PFSK-1 (cell line): Measurements from ENCODE around the gene LTBP3. TPM values are rescaled to one million over a fixed set of nuclear protein-coding genes. Genes with fewer than 3 reads are reported as not detected.

ENCODE experiments used
- FOXP2 ChIP-seq: optimal IDR thresholded peaks from 2 replicates; pipeline ENCODE3; 2011; ENCODE audit warnings: borderline replicate concordance, control low read depth, inconsistent platforms; ENCODE audit not compliant: insufficient read depth; ENCODE audit errors: extremely low read length, extremely low read depth
- POLR2AphosphoS5 ChIP-seq: IDR thresholded peaks from 2 replicates; pipeline ENCODE4 v1.6.1; 2012; ENCODE audit warnings: low read depth, mild to moderate bottlenecking, control low read depth, low read length, moderate library complexity
- SIN3A ChIP-seq: IDR thresholded peaks from 2 replicates; pipeline ENCODE4 v1.6.1; 2012; ENCODE audit warnings: mild to moderate bottlenecking, low read length, moderate library complexity, borderline replicate concordance; ENCODE audit not compliant: insufficient read depth
- TAF1 ChIP-seq: IDR thresholded peaks from 2 replicates; pipeline ENCODE4 v1.6.1; 2012; ENCODE audit warnings: low read length, control low read depth, borderline replicate concordance; ENCODE audit not compliant: insufficient read depth
- polyA plus RNA-seq: library from polyadenylated mRNA; unstranded; fragments of >200 nt; gene quantifications from one replicate; pipeline ENCODE4 v1.2.1, GENCODE V29; 2012; ENCODE audit warnings: low read depth, missing spikeins; ENCODE audit not compliant: insufficient read length
- TF ChIP-seq, protein P1 (sequence below), 2 experiments: IDR thresholded peaks; 2 replicates each; pipeline versions ENCODE4 v1.6.1 to v1.8.0; 2011 to 2012; ENCODE audit warnings: low read depth in 2 of 2, low read length in 2 of 2, control low read depth in 1 of 2, inconsistent platforms in 1 of 2, mild to moderate bottlenecking in 1 of 2, moderate library complexity in 1 of 2; ENCODE audit not compliant: insufficient read depth in 1 of 2

Gene LTBP3
- 121 TPM for polyA plus RNA-seq

DNA sequence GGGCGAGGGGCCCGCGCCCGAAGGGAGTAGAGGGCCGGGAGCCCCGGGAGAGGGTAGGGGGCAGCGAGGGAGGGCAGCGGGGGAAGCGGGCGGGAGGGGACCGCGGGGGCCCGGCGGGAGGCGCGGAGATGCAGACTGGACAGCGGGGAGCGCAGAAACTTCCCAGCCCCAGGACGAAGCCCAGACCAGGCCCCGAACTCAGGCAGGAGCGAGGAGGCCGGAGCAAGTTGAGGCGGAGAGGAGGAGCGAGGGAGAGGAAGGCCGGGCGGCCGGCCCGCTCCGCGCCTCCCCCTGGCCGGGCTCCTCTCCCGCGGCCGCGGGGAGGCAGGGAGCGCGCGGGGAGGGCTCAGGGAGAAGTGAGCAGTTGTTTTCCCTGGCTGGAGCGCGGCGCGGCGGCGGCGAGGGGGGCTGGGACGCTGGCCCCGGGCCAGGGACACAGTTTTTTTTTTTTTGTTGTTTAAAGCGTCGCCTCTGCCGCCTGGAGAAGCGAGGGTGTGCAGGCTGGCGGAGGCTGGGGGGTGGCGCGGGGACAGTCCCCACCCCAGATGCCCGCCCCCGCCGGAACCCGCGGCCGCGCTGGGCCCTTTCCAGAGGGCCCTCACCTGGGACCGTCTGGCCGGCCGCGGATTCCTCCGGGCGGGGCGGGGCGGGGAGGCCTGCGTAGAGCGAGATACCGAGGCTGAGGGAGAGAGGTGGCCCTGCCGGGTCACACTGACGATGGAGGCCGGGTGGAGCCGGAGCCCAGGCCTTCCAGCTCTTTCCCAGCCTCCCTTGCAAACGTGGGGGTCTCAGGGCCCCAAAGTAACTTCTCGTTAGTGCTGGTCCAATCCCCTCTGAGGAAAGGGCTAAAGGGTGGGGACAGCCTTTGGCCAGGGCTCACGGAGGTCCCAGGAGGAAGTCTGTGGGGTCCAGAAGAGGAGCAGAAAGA is at the start of gene LTBP3:
Gene LTBP3 (minus strand): TSS at position 358 of the 928 bp plus-strand sequence. CDS start 400 bp downstream, outside the sequence.
- TF ChIP-seq POLR2AphosphoS5 (peak; percentile 59), SIN3A (0 out of 2 replicates have a peak, but pooled peaks have one; percentile 26), TAF1 (0 out of 2 replicates have a peak, but pooled peaks have one; percentile 17), FOXP2 (peak; percentile 46)
- TF ChIP-seq, protein P1, sequence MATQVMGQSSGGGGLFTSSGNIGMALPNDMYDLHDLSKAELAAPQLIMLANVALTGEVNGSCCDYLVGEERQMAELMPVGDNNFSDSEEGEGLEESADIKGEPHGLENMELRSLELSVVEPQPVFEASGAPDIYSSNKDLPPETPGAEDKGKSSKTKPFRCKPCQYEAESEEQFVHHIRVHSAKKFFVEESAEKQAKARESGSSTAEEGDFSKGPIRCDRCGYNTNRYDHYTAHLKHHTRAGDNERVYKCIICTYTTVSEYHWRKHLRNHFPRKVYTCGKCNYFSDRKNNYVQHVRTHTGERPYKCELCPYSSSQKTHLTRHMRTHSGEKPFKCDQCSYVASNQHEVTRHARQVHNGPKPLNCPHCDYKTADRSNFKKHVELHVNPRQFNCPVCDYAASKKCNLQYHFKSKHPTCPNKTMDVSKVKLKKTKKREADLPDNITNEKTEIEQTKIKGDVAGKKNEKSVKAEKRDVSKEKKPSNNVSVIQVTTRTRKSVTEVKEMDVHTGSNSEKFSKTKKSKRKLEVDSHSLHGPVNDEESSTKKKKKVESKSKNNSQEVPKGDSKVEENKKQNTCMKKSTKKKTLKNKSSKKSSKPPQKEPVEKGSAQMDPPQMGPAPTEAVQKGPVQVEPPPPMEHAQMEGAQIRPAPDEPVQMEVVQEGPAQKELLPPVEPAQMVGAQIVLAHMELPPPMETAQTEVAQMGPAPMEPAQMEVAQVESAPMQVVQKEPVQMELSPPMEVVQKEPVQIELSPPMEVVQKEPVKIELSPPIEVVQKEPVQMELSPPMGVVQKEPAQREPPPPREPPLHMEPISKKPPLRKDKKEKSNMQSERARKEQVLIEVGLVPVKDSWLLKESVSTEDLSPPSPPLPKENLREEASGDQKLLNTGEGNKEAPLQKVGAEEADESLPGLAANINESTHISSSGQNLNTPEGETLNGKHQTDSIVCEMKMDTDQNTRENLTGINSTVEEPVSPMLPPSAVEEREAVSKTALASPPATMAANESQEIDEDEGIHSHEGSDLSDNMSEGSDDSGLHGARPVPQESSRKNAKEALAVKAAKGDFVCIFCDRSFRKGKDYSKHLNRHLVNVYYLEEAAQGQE (IDR thresholded peaks at IDR 0.05; ENCODE audit: insufficient read depth in 1 of 2, low read depth in 2 of 2, low read length in 2 of 2) = 0 out of 4 replicates have a peak, but pooled peaks of 1 of the 2 experiments have one; percentile 37

DNA sequence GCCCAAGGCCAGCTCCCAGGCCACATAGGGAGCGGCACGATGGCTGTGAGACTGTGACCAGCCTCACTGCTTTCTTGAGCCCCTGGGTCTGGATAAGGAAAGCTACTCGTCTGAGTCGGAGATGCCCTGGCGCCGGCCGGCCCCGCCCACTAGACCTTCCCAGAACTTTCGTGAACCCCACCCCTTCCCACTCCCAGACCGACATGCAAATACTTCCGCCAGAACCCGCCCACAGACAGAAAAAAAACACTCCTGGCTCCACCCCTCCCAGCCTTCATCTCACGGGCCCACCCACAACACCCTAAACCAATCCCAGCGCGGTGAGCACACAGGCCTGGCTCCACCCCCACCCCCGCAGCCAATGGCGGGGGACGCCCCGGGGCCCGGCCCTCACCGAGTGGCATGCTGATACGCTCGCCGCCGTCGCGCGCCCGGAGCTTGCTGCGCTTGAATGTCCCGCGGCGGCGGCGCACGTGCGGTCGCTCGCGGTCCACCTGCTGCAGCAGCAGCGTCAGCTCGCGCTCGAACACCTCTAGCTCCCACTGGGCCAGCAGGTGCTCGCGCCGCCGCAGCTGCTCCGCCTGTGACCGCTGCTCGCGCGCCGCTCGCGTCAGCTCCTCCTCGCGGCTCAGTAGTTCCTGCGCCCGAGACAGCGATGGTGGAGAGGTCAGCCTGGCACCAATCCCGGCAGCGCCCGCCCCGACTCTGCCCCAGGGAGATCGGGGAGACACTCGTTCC is 48.9 kb upstream of the LTBP3 start:
- no peak for TF ChIP-seq FOXP2
- no peak for TF ChIP-seq POLR2AphosphoS5
- TF ChIP-seq, protein P1 (IDR thresholded peaks at IDR 0.05; ENCODE audit: insufficient read depth in 1 of 2, low read depth in 2 of 2, low read length in 2 of 2) = no peak
- TF ChIP-seq TAF1 = no peak
- no peak for TF ChIP-seq SIN3A

DNA sequence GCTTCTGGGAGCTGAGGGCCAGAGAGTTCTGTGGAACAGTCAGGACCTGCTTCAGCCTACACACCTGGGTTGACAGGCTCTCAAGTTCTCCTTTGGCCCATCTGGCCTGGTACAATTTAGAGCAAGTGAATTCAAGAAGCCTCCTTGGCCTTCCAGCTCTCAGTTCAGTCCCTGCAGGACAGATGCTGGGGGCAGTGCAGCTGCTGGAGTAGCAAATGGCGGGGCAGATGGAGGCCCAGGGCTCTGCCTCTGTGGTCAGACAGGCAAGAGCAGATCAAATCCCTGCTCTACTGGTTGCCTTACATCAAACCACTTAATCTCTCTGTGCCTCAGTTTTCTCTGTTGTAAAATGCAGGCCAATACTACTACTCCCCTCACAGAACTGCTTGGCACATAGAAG is 46.1 kb upstream of the LTBP3 start:
- TF ChIP-seq SIN3A (no peak), TAF1 (no peak), POLR2AphosphoS5 (no peak), FOXP2 (no peak)
- TF ChIP-seq, protein P1 (IDR thresholded peaks at IDR 0.05; ENCODE audit: insufficient read depth in 1 of 2, low read depth in 2 of 2, low read length in 2 of 2) = no peak

DNA sequence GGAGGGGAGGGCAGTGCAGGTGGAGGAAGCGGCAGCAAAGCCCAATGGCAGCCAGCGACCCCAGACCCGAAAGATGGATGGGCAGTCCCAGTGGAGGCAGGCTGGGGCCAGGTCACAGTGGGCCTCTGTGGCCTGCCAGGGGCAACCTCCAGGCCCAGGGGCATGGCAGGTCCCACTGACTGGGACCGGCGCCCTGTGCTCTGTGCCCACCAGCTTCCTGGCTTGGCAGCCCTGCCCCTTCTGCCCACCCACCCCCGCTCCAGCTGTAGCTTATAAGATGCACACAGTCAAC is 41.7 kb upstream of the LTBP3 start:
- no peak for TF ChIP-seq FOXP2
- no peak for TF ChIP-seq SIN3A
- TF ChIP-seq, protein P1 (IDR thresholded peaks at IDR 0.05; ENCODE audit: insufficient read depth in 1 of 2, low read depth in 2 of 2, low read length in 2 of 2) = no peak
- no peak for TF ChIP-seq TAF1
- TF ChIP-seq POLR2AphosphoS5 = no peak
